A375 (cell line): Measurements from ENCODE around the gene C1QC. TPM values are rescaled to one million over a fixed set of nuclear protein-coding genes. Genes with fewer than 3 reads are reported as not detected.

ENCODE experiments used
- small RNA-seq: library from RNA; depleted of rRNA; stranded (forward); fragments of <200 nt; gene quantifications from one replicate; pipeline ENCODE3, GENCODE V24; 2014
- total RNA-seq: library from RNA; depleted of rRNA; stranded (reverse); fragments of >200 nt; shearing (Covaris generic); gene quantifications from 2 replicates; pipeline ENCODE4 v1.2.3, GENCODE V29; 2014; rRNA removed

Gene C1QC
- total RNA-seq, result not detected in 2 replicates

DNA sequence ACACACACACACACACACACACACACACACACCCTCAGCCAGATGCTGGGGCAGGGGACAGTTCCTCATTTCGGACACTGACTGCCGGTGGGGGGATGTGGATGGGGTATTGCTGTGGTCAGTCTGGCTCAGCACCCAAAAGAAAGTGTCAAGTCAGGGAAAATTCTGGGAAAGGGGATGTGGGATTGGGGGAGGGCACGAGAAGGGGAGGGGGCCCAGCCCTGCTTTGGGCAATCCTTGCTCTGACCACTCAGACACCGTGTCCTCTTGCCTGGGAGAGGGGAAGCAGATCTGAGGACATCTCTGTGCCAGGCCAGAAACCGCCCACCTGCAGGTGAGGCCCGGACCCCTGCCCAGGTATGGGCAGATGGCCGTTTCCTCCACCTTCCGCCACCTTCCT is at the start of gene C1QC:
C1QC (plus strand) TSS at position 253 of the 400 bp plus-strand sequence. CDS start 391 bp downstream, outside the sequence.

DNA sequence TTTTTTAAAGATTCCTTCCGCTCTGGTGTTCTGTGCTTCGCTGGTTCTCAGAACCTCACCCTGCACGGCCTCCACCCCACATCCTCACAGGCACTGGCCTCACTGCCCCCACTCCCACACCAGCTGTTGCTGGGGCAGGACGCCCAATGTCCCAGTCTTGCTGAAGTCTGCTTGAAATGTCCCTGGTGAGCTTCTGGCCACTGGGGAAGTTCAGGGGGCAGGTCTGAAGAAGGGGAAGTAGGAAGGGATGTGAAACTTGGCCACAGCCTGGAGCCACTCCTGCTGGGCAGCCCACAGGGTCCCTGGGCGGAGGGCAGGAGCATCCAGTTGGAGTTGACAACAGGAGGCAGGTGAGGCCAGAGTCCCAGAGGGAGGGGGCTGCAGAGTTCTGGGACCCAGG is 7.1 kb upstream of the C1QC start, which contains the start of gene C1QA:
C1QA (plus strand) TSS at position 276 of the 400 bp plus-strand sequence. CDS start 989 bp downstream, outside the sequence.

DNA sequence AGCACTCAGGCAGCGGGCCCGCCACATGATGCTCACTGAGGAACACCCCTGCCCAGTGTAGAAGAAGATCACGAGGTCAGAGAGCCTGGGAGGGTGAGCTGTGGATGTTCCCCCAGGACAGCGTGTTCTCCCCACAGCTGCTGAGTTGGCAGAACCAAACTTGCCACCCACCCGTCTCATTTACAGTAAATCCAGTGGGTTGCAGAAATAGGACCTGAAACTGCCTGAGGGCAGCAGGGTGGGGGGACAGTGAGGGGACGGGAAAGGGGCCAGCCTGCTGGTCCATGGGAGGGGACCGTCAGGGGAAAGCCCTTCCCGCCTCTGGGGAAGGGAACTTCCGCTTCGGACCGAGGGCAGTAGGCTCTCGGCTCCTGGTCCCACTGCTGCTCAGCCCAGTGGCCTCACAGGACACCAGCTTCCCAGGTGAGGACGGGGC is 9.5 kb downstream of the C1QC start, which contains the start of gene C1QB:
C1QB (plus strand) TSS at position 356 of the 436 bp plus-strand sequence. CDS start 6,227 bp downstream, outside the sequence.

Small RNA genes within 50 kb of the gene (small RNA-seq; reads per million reads assigned to genes)
- gene MIR6127, result not detected

Other genes with a start within 250 kb of the C1QC start
- 12.7 and 14.1 TPM in 2 replicates for gene ZBTB40, start 191.8 kb upstream of the C1QC start, total RNA-seq
- 0.13 TPM in 1 of 2 replicates, not detected in the other for gene EPHA8, start 80.1 kb upstream of the C1QC start, total RNA-seq
- not detected in 2 replicates for gene C1QA, start 7.0 kb upstream of the C1QC start, total RNA-seq
- gene C1QB, start 9.6 kb downstream of the C1QC start, total RNA-seq, result not detected in 2 replicates
- gene EPHB2, start 67.2 kb downstream of the C1QC start, total RNA-seq, result 8.0 and 8.2 TPM in 2 replicates